EL (cell line): ENCODE results near the gene MSI2.
A peak's percentile ranks its signal among the peaks of the same experiment; 100 is the strongest.
"Not testable (repeated sequence)": the region's sequence is repeated elsewhere in the genome, so short reads cannot be mapped to it uniquely, and the experiment has no call there.

Experiments used
- DNase-seq: peaks from one replicate; pipeline ENCODE4 v3.0.0-alpha.2; 2016

Gene MSI2

DNA sequence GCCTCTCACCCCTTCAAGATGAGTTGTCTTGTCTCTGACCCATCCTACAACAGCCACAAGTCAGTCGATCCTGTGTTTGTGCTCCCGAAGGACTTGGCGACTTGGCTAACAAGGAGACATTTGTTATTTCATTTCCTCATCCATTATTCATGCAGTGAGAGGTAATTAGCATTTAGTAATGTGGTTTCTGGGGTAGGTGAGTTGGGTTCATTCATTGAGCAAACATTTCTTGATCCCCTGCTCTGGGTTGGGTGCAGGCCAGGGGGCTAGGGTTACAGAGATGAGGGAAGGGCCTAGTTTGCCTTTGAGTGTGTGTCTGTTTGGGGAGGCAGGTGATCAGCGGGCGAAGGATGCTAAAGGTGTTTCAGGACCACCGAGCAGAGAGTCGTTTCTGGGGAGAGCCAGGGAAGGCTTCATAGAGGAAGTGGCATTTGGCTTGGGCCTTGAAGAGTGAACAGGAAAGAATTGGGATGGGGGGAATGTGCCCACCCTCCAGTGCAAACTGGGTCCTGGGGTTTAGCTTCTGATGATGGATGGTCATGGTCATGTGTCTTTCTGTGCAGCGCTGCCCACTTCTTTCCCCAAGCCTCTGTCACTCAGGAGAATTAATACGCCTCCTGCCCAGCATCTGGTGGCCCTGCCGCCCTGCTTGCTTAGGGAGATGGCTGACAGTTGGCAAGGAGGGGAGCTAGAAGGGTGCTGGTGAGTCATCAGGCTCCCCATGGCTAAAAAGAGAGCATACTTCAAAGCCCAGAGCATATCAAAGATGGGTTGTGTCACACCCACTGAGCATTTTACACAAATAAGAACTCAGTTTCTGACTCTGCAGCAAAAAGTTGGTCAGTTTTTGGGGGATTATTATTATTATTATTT is 38.5 kb downstream of the MSI2 start:
- peak; percentile 74 for DNase-seq

GRCh38 chr17:57295526-57296023 is 39.3 kb downstream of the MSI2 start:
- peak; percentile 70 for DNase-seq

GRCh38 chr17:57296231-57296630 is 39.9 kb downstream of the MSI2 start:
- DNase-seq: peak; percentile 8

GRCh38 chr17:57299176-57299575 is 42.9 kb downstream of the MSI2 start:
- DNase-seq: no peak

- DNase-seq: not testable (repeated sequence)
Observed at GRCh38 chr17:57300592-57300991, 44.3 kb downstream of the MSI2 start.

- no peak for DNase-seq
Observed at GRCh38 chr17:57302690-57303465, 46.6 kb downstream of the MSI2 start.

GRCh38 chr17:57305144-57305728 is 48.9 kb downstream of the MSI2 start:
- no peak for DNase-seq

GRCh38 chr17:57305908-57306504 is 49.7 kb downstream of the MSI2 start:
- peak; percentile 81 for DNase-seq

- no peak for DNase-seq
Observed at GRCh38 chr17:57308543-57309186, 52.3 kb downstream of the MSI2 start.

- no peak for DNase-seq
Observed at GRCh38 chr17:57309479-57309878, 53.2 kb downstream of the MSI2 start.

GRCh38 chr17:57311281-57312216 is 55.2 kb downstream of the MSI2 start:
- DNase-seq: no peak

DNA sequence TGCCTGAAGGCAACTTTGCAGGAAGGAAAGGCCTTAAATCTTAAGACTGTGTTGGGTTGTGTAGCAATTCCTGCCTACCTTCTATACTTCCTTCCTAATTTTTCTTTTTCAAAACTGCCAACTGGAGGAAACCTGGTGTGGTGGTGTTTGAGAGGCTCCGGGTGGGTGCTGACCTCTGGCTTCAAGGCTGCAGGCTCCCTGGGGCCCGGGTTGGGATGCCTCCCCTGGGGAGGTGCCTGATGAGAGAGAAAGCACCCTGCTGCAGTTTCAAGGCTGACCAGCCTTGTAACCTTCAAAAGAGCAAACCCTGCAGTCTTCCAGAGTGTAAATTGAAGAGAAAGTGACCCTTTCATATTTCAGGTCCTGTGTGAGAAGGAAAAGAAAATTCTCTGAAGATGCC is 55.9 kb downstream of the MSI2 start:
- DNase-seq: no peak

DNA sequence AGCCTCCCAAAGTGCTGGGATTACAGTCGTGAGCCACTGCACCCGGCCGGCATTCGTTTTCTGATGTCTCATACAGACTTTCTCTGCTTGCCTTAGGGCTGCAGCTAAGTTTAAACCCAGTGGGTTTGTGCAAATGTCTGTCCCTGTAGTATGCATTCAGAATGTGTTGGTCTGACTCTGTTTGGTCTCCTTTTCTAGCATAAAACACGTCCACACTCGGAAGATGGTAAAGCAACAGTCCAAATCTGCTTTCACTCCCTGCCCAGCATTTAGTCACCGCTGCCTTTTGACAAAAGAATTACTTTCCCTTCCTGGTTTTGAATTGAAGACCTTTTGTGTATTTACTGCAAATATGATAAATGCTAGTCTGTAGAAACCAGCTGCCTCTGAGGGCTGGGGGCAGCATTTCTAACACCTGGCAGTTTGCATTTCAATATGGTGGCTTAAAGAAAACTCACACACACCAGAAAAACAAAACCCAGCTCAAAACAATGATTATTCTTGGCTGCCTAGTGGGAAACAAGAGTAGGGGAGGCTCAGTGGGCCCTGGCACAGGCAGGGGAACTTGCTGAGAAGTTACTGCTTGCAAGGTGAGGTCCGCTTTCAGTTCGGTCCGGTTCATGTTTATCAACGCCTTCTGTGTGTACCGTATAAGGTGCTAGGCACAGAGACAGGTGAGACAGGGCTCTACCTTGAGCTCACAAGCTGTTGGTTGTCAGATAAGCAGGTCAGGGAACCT is 56.9 kb downstream of the MSI2 start:
- DNase-seq: no peak

DNA sequence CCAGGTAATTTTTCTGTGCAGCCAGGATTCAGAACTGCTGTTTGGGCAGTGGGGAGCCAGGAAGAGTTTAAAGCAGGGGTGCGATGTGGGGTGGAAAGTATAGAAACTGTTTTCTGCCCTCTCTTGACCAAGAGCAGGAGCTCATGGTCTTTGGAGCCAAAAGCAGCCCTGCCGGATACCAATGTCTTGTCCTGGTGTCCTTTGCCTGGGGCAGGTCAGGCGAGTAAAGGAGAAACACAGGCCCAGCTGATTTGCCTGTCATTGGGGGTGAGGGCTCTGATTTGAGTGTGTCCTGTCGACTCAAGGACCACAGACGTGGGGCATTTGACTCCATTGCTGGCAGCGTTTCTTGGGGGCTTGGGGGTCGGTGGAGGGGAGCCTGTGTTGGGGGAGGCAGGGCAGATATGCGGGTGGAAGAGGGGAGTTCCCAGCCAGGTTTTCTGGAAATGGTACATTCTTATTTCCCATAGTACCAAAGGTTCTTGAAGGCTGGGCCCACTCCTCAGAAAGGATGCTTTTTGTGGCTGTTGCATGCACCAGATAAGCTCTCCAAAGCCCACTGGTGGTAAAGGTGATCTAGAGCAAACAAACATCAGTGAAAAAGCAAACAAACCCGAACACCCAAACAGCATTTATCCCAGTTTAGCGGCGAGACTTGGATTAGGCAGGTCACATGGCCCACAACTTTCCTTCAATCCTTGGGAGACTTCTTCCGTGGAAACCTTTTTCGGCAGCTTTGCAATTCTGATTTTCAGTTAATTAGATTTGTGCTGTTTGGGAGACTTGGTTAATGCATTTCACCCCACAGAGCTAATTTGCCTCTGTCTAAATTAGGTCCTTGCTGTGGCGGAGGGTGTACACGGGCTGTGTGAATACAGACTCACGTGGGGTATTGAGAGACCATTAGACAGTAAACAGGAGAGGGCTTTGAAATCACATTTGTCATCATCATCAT is 59.0 kb downstream of the MSI2 start:
- DNase-seq: no peak

DNA sequence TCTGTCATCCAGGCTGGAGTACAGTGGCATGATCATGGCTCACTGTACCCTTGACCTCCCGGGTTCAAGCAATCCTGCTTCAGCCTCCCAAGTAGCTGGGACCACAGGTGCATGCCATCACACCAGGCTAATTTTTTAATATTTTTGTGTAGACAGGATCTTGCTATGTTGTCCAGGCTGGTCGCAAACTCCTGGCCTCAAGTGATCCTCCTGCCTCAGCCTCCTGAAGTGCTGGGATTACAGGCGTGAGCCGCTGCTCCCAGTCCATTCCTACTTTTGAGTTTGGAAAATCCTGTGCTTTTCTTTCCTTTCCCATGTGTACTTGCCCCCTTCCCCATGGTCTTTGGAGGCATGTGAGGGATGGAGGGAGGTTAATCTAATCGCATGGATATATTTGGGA is 60.0 kb downstream of the MSI2 start:
- DNase-seq: no peak

GRCh38 chr17:57317079-57317478 is 60.8 kb downstream of the MSI2 start:
- DNase-seq: no peak

DNA sequence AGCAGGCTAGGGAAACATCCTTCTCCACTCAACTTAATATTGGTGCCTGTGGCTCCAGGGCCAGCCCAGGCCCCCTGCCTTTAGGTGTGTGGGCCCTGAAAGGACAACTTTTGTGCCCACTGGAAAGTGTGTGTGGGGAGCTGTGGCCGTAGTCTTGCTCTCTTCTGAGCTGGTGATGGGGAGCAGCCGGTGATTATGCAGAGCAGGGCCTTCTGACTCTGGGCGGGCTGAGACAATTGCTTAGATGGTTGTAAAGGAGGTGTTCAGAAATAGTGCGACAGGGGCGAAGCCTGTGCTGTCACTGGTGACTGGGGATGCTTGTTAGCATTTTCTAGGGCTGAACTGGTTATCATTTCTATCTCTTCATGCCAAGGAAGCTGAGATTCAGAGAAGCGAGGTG is 62.6 kb downstream of the MSI2 start:
- no peak for DNase-seq

- no peak for DNase-seq
Observed at GRCh38 chr17:57319806-57320205, 63.5 kb downstream of the MSI2 start.

DNA sequence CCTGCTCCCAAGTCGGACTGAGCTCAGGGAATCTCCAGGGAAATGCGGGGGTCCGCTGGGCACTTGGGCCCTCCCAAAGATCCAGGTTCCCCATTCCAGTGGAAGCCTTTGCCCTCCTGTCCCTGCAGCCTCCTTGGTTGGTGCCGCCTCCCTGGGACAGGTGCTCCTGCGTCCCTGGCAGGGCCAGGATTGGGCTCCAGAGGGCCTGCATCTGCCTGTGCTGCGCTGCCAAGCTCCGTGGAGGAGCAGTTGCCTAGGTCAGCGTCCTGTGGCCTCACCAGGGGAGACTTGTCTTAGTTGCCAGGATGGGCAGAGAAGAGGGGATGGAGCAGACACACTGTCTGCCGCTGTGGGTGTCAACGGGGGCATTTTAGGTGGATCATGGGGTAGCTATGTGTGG is 67.1 kb downstream of the MSI2 start:
- DNase-seq: no peak

- no peak for DNase-seq
Observed at GRCh38 chr17:57324060-57324459, 67.7 kb downstream of the MSI2 start.
